Kidney (tissue), 14 donors: ENCODE data around the gene KRTAP3-2. TPM values are rescaled to one million over a fixed set of nuclear protein-coding genes. Genes with fewer than 3 reads are reported as not detected.

ENCODE experiments used
- DNase-seq, 5 donors: peaks; one replicate each; pipeline ENCODE4 v3.0.0-alpha.2; 2013 to 2020
- FAIRE-seq: peaks from 2 replicates; lab custom pipeline; 2012; peaks lifted over from hg19 to GRCh38; lab: Jason Lieb, UNC
- H3K27ac ChIP-seq, 2 donors: one replicate each; pipeline ENCODE4 v1.7.0; 2013; ENCODE audit warnings: low read depth in 2 of 2, low read length in 2 of 2, inconsistent platforms in 1 of 2
- H3K27me3 ChIP-seq: one replicate; pipeline ENCODE4 v1.7.1; 2013; ENCODE audit warnings: low read length, inconsistent platforms; ENCODE audit not compliant: control insufficient read depth, insufficient read depth
- H3K36me3 ChIP-seq, 3 donors: one replicate each; pipeline versions ENCODE4 v1.7.0 to v1.7.1; 2013; ENCODE audit warnings: low read length in 3 of 3, control low read depth in 1 of 3, inconsistent platforms in 1 of 3; ENCODE audit not compliant: insufficient read depth in 3 of 3, control insufficient read depth in 2 of 3
- H3K4me1 ChIP-seq, 3 donors: one replicate each; pipeline versions ENCODE4 v1.7.0 to v1.7.1; 2013; ENCODE audit warnings: low read length in 3 of 3, inconsistent platforms in 1 of 3, low read depth in 1 of 3; ENCODE audit not compliant: control insufficient read depth in 2 of 3, insufficient read depth in 2 of 3
- H3K4me3 ChIP-seq, 3 donors: one replicate each; pipeline versions ENCODE4 v1.7.0 to v1.8.1; 2013; ENCODE audit warnings: low read length in 3 of 3, control low read depth in 1 of 3, inconsistent platforms in 1 of 3
- H3K9ac ChIP-seq, 3 donors: one replicate each; pipeline versions ENCODE4 v1.7.0 to v1.7.1; 2013; ENCODE audit warnings: low read length in 3 of 3, control low read depth in 1 of 3, inconsistent platforms in 1 of 3
- H3K9me3 ChIP-seq, 3 donors: one replicate each; pipeline versions ENCODE4 v1.7.0 to v1.7.1; 2013; ENCODE audit warnings: low read length in 3 of 3, control low read depth in 1 of 3, inconsistent platforms in 1 of 3; ENCODE audit not compliant: control insufficient read depth in 2 of 3, insufficient read depth in 1 of 3
- CTCF ChIP-seq: IDR thresholded peaks from 3 replicates; pipeline ENCODE4 v1.5.1; 2012; ENCODE audit warnings: mild to moderate bottlenecking, moderate library complexity, borderline replicate concordance; ENCODE audit not compliant: insufficient read depth; ENCODE audit errors: extremely low read depth
- intact Hi-C: fragments of 100-400 bp; cut with DNase I; formaldehyde crosslinking; loops from one replicate; pipeline ENCODE4 v1.11.1; 2022
- polyA plus RNA-seq: library from polyadenylated mRNA; stranded (reverse); fragments of 350-450 nt; fragmentation: Illumina TruSeq; extraction: RNeasy Lipid Tissue Mini Kit (QIAGEN cat#74804); gene quantifications from one replicate; pipeline ENCODE4 v1.2.3, GENCODE V29; 2014; ENCODE audit warnings: low read depth, low replicate concordance; ENCODE audit not compliant: insufficient read depth
- total RNA-seq: library from RNA; stranded (reverse); fragmentation: NEBNext Ultra II Directional; extraction: Animal tissue kit (Norgen Biotek cat#: 25700); gene quantifications from one replicate; pipeline ENCODE4 v1.2.1, GENCODE V29; 2021
- donor health status: control.
- donor health status: control.
- donor health status: control.
- donor health status: control.
- donor health status: control.
- donor health status: DM: yes; HTN: yes; CAD: no.
- donor health status: Normal renal cell carcinoma (clear cell type).

Gene KRTAP3-2
- total and polyA plus RNA-seq, 2 donors from 2014 or later: not detected

GRCh38 chr17:40995116-40995515 lies 4.6 kb downstream of the KRTAP3-2 start:
- H3K36me3 ChIP-seq: no peaks in the 10 kb centered on the region
- H3K4me3 ChIP-seq: no peak overlapping the region
- no peak for DNase-seq
- no peak overlapping the region for H3K9ac ChIP-seq
- no peak for FAIRE-seq
- H3K9me3 ChIP-seq: no peaks in the 10 kb centered on the region
- no peaks in the 10 kb centered on the region for H3K4me1 ChIP-seq
- TF ChIP-seq CTCF: no peak
- no peak overlapping the region for H3K27ac ChIP-seq
- intact Hi-C loops: no loop called here
- no peaks in the 10 kb centered on the region for H3K27me3 ChIP-seq

- intact Hi-C loops: no loop called here
- Histone ChIP-seq H3K27ac (no peak within 1 kb of the TSS), H3K9me3 (no peaks in the 10 kb centered on the region), H3K9ac (no peak within 1 kb of the TSS), H3K27me3 (no peaks in the 10 kb centered on the region), H3K4me1 (no peaks in the 10 kb centered on the region), H3K36me3 (no peaks in the 10 kb centered on the region), H3K4me3 (no peak within 1 kb of the TSS)
- FAIRE-seq (no peak), DNase-seq (no peak)
- TF ChIP-seq CTCF: no peak
These were observed 5.9 kb downstream of the KRTAP3-2 start, which contains the start of gene KRTAP3-3 for GRCh38 chr17:40993839-40994238. TSS of gene KRTAP3-3 (minus strand) at chr17:40994164. CDS start at chr17:40994097, 67 bp downstream.

- H3K27me3 ChIP-seq: no peaks in the 10 kb centered on the region
- no peak overlapping the region for H3K9ac ChIP-seq
- no peaks in the 10 kb centered on the region for H3K4me1 ChIP-seq
- H3K9me3 ChIP-seq: no peaks in the 10 kb centered on the region
- H3K27ac ChIP-seq: no peak overlapping the region
- DNase-seq (no peak), FAIRE-seq (no peak)
- TF ChIP-seq CTCF: no peak
- intact Hi-C loops: no loop called here
- no peak overlapping the region for H3K4me3 ChIP-seq
- H3K36me3 ChIP-seq: no peaks in the 10 kb centered on the region
These were observed 6.6 kb downstream of the KRTAP3-2 start for GRCh38 chr17:40993084-40993483.

- no peak for DNase-seq
- Histone ChIP-seq H3K27ac (no peak overlapping the region), H3K27me3 (no peaks in the 10 kb centered on the region), H3K4me1 (no peaks in the 10 kb centered on the region), H3K9me3 (no peaks in the 10 kb centered on the region), H3K36me3 (no peaks in the 10 kb centered on the region), H3K9ac (no peak overlapping the region), H3K4me3 (no peak overlapping the region)
- TF ChIP-seq CTCF: no peak
- no peak for FAIRE-seq
- intact Hi-C loops: no loop called here
These were observed 7.0 kb downstream of the KRTAP3-2 start for GRCh38 chr17:40992666-40993065.
